IMR-90 (cell line): Measurements from ENCODE around the gene PPDPF. TPM values are rescaled to one million over a fixed set of nuclear protein-coding genes. Genes with fewer than 3 reads are reported as not detected.

Experiments used
- ATAC-seq: fragments of 200-7000 bp; cut with Tn5 transposase; 2 replicates; pipeline ENCODE4 v1.9.1; 2020; ENCODE audit warnings: low read depth, mild to moderate bottlenecking, moderate library complexity
- BruUV-seq: library from RNA; stranded (reverse); fragments of 400-500 nt; replicated peaks from 2 replicates; lab custom pipeline; 2021; lab: Mats Ljungman, UMichigan
- CTCF ChIA-PET: fragments of 300-600 bp; formaldehyde crosslinking; extraction: SDS; loops from one replicate; lab custom pipeline; 2021; ENCODE audit warnings: antibody characterized with exemption; lab: Yijun Ruan, JAX
- POLR2A ChIA-PET: fragments of 300-600 bp; sonication (Branson Sonifier 250); formaldehyde crosslinking; loops from one replicate; lab custom pipeline; 2022; ENCODE audit warnings: antibody characterized with exemption; ENCODE audit not compliant: unreplicated experiment; lab: Charles Lee
- DNase-seq: peaks from one replicate; pipeline ENCODE4 v3.0.0; 2013
- H2AFZ ChIP-seq: replicated peaks from 2 replicates; pipeline ENCODE3; 2013; ENCODE audit warnings: low read length, mild to moderate bottlenecking; ENCODE audit not compliant: poor library complexity
- H2AK5ac ChIP-seq: 2 replicates; pipeline ENCODE4 v1.6.1; 2013; ENCODE audit warnings: low read depth, low read length, inconsistent platforms
- H2AK9ac ChIP-seq: replicated peaks from 2 replicates; pipeline ENCODE3; 2013; ENCODE audit warnings: mild to moderate bottlenecking, low read depth, low read length, moderate library complexity; ENCODE audit not compliant: poor library complexity
- H2BK120ac ChIP-seq: 2 replicates; pipeline ENCODE4 v1.6.1; 2013; ENCODE audit warnings: low read depth, low read length, inconsistent platforms
- H2BK15ac ChIP-seq: 3 replicates; pipeline ENCODE4 v1.6.1; 2013; ENCODE audit warnings: low read depth, low read length, inconsistent platforms
- H2BK20ac ChIP-seq: 2 replicates; pipeline ENCODE4 v1.6.1; 2013; ENCODE audit warnings: low read depth, mild to moderate bottlenecking, inconsistent platforms, low read length, moderate library complexity
- H2BK5ac ChIP-seq: 2 replicates; pipeline ENCODE4 v1.6.1; 2013; ENCODE audit warnings: mild to moderate bottlenecking, low read depth, low read length, inconsistent platforms; ENCODE audit not compliant: poor library complexity, severe bottlenecking
- H3K14ac ChIP-seq: replicated peaks from 2 replicates; pipeline ENCODE4 v1.6.1; 2013; ENCODE audit warnings: low read depth, low read length, inconsistent platforms
- H3K18ac ChIP-seq: 2 replicates; pipeline ENCODE4 v1.6.1; 2013; ENCODE audit warnings: low read depth, low read length, control low read depth
- H3K23ac ChIP-seq: 2 replicates; pipeline ENCODE4 v1.6.1; 2013; ENCODE audit warnings: low read depth, low read length, inconsistent platforms
- H3K27ac ChIP-seq: 2 replicates; pipeline ENCODE4 v1.5.1; 2013; ENCODE audit warnings: mild to moderate bottlenecking, control low read depth, low read length; ENCODE audit not compliant: insufficient read depth
- H3K27me3 ChIP-seq: 2 replicates; pipeline ENCODE4 v1.6.1; 2013; ENCODE audit warnings: low read length; ENCODE audit not compliant: control insufficient read depth, insufficient read depth
- H3K36me3 ChIP-seq: 2 replicates; pipeline ENCODE4 v1.6.1; 2013; ENCODE audit warnings: low read length, mixed read lengths; ENCODE audit not compliant: control insufficient read depth, insufficient read depth
- H3K4ac ChIP-seq: 2 replicates; pipeline ENCODE4 v1.6.1; 2013; ENCODE audit warnings: low read depth, low read length, inconsistent platforms
- H3K4me1 ChIP-seq: 2 replicates; pipeline ENCODE4 v1.6.1; 2013; ENCODE audit warnings: low read length, mixed read lengths; ENCODE audit not compliant: control insufficient read depth, insufficient read depth
- H3K4me2 ChIP-seq: 2 replicates; pipeline ENCODE4 v1.6.1; 2013; ENCODE audit warnings: low read depth, mild to moderate bottlenecking, control low read depth, low read length, moderate library complexity
- H3K4me3 ChIP-seq: 2 replicates; pipeline ENCODE4 v1.5.1; 2013; ENCODE audit warnings: low read depth, mild to moderate bottlenecking, control low read depth, low read length, moderate library complexity; ENCODE audit not compliant: insufficient read depth
- H3K56ac ChIP-seq: 2 replicates; pipeline ENCODE4 v1.6.1; 2013; ENCODE audit warnings: low read length, inconsistent platforms; ENCODE audit not compliant: insufficient read depth; ENCODE audit errors: extremely low read depth
- H3K79me1 ChIP-seq, 2 experiments: 2 replicates each; pipeline ENCODE4 v1.6.1; 2013; ENCODE audit warnings: low read length in 2 of 2, inconsistent platforms in 1 of 2, low read depth in 1 of 2
- H3K9ac ChIP-seq: 2 replicates; pipeline ENCODE4 v1.6.1; 2013; ENCODE audit warnings: low read depth, low read length, control low read depth
- H3K9me1 ChIP-seq: 2 replicates; pipeline ENCODE4 v1.6.1; 2013; ENCODE audit warnings: low read length, inconsistent platforms; ENCODE audit not compliant: insufficient read depth
- H3K9me3 ChIP-seq: 2 replicates; pipeline ENCODE4 v1.6.1; 2013; ENCODE audit warnings: low read length; ENCODE audit not compliant: control insufficient read depth, insufficient read depth
- H4K20me1 ChIP-seq: 2 replicates; pipeline ENCODE4 v1.6.1; 2013; ENCODE audit warnings: low read length, inconsistent platforms; ENCODE audit not compliant: insufficient read depth
- H4K5ac ChIP-seq: 2 replicates; pipeline ENCODE4 v1.6.1; 2013; ENCODE audit warnings: mild to moderate bottlenecking, low read depth, low read length, control low read depth
- H4K8ac ChIP-seq, 2 experiments: 2 replicates each; pipeline ENCODE4 v1.6.1; 2013; ENCODE audit warnings: low read depth in 2 of 2, low read length in 2 of 2, control low read depth in 1 of 2, inconsistent platforms in 1 of 2
- H4K91ac ChIP-seq: 2 replicates; pipeline ENCODE4 v1.6.1; 2013; ENCODE audit warnings: low read depth, low read length, inconsistent platforms; ENCODE audit not compliant: insufficient read depth
- CEBPB ChIP-seq: IDR thresholded peaks from 2 replicates; pipeline ENCODE4 v1.6.1; 2012; ENCODE audit warnings: low read depth, low read length, improper control_type of control experiment
- NFE2L2 ChIP-seq: fragments of 150-350 bp; IDR thresholded peaks from 2 replicates; pipeline ENCODE4 v1.6.1; 2016; ENCODE audit warnings: low read depth, mild to moderate bottlenecking, low read length
- POLR2A ChIP-seq: IDR thresholded peaks from 2 replicates; pipeline ENCODE4 v1.6.1; 2012; ENCODE audit warnings: mild to moderate bottlenecking, low read depth, low read length
- RAD21 ChIP-seq: IDR thresholded peaks from 2 replicates; pipeline ENCODE4 v1.6.1; 2012; ENCODE audit warnings: low read length, improper control_type of control experiment
- RFX5 ChIP-seq: IDR thresholded peaks from 2 replicates; pipeline ENCODE4 v1.8.0; 2012; ENCODE audit warnings: low read depth, mild to moderate bottlenecking, low read length, moderate library complexity
- WGBS, 2 experiments: methylation state at CpG; one replicate each; pipeline versions ENCODE4 v1.1.5 to v1.1.7; 2013; ENCODE audit warnings: missing lambda C conversion rate in 2 of 2; ENCODE audit not compliant: insufficient read length in 1 of 2; ENCODE audit errors: extremely low coverage in 2 of 2; 5-methylcytosine and 5-hydroxymethylcytosine counted together
- dilution Hi-C: fragments of 300-500 bp; cut with HindIII; formaldehyde crosslinking; loops from one replicate; pipeline ENCODE4 v1.14.3; 2018; ENCODE audit warnings: low sequenced_read_pairs; ENCODE audit not compliant: unreplicated experiment
- in situ Hi-C: fragments of 300-500 bp; cut with MboI; formaldehyde crosslinking; loops from 3 replicates; pipeline ENCODE4 v1.14.3; 2019; ENCODE audit warnings: low sequenced_read_pairs, inconsistent platforms, mixed read lengths
- intact Hi-C: fragments of 100-400 bp; cut with micrococcal nuclease; formaldehyde crosslinking; loops from 2 replicates; pipeline ENCODE4 v1.10.0; 2022
- polyA plus RNA-seq, 3 experiments: library from polyadenylated mRNA; depleted of rRNA; stranded (reverse); fragments of >200 nt; gene quantifications; 2 replicates each; pipeline ENCODE4 v1.2.3, GENCODE V29; 2012; ENCODE audit warnings: low replicate concordance in 1 of 3
- total RNA-seq: library from RNA; depleted of rRNA; stranded (reverse); fragments of >200 nt; gene quantifications from 2 replicates; pipeline ENCODE4 v1.2.3, GENCODE V29; 2012
- TF ChIP-seq, protein P1 (sequence below): conservative IDR thresholded peaks from 2 replicates; pipeline ENCODE4 v1.5.1; 2012; ENCODE audit warnings: mild to moderate bottlenecking, low read depth, low read length, improper control_type of control experiment

The PPDPF gene
- total and polyA plus RNA-seq, 2 of the 4 experiments (the other 2 are of a cell fraction), result 12.9 to 171 TPM

- Histone ChIP-seq H3K36me3 (no peaks in the 10 kb centered on the region), H3K4me2 (no peak overlapping the region), H3K27me3 (peaks cover 29% of the 10 kb centered on the region), H3K27ac (no peak overlapping the region), H3K4me3 (no peak overlapping the region), H2AK9ac (no peak overlapping the region), H3K4me1 (peaks cover 5% of the 10 kb centered on the region; the same call in 1 of the 2 replicates), H3K18ac (no peak overlapping the region), H4K8ac (no peak overlapping the region), H3K23ac (no peak overlapping the region), H3K56ac (no peak overlapping the region), H4K91ac (no peak overlapping the region), H3K4ac (no peak overlapping the region), H2BK15ac (no peak overlapping the region), H3K14ac (no peak overlapping the region), H3K9me1 (no peaks in the 10 kb centered on the region), H2BK20ac (no peak overlapping the region), H2AFZ (peak overlapping the region; percentile 63), H3K9me3 (no peaks in the 10 kb centered on the region), H4K5ac (no peak overlapping the region), H4K20me1 (no peaks in the 10 kb centered on the region; the same call in 1 of the 2 replicates), H2AK5ac (no peak overlapping the region), H2BK120ac (no peak overlapping the region), H3K9ac (no peak overlapping the region), H3K79me1 (no peaks in the 10 kb centered on the region), H2BK5ac (no peak overlapping the region)
- intact Hi-C loops (no loop called here), in situ Hi-C loops (no loop called here), dilution Hi-C loops (no loop called here)
- no TSS peak for BruUV-seq
- ATAC-seq (no peak), DNase-seq (no peak)
- WGBS, 2 experiments, result 67% methylated on average over 2 of the region's 9 CpGs; no CpG with 5 or more reads in 1 of the 2 experiments
- no peak for TF ChIP-seq RFX5
- no peak for TF ChIP-seq POLR2A
- TF ChIP-seq, protein P1, sequence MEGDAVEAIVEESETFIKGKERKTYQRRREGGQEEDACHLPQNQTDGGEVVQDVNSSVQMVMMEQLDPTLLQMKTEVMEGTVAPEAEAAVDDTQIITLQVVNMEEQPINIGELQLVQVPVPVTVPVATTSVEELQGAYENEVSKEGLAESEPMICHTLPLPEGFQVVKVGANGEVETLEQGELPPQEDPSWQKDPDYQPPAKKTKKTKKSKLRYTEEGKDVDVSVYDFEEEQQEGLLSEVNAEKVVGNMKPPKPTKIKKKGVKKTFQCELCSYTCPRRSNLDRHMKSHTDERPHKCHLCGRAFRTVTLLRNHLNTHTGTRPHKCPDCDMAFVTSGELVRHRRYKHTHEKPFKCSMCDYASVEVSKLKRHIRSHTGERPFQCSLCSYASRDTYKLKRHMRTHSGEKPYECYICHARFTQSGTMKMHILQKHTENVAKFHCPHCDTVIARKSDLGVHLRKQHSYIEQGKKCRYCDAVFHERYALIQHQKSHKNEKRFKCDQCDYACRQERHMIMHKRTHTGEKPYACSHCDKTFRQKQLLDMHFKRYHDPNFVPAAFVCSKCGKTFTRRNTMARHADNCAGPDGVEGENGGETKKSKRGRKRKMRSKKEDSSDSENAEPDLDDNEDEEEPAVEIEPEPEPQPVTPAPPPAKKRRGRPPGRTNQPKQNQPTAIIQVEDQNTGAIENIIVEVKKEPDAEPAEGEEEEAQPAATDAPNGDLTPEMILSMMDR, result no peak
- no peak for TF ChIP-seq CEBPB
- TF ChIP-seq RAD21, result no peak
- TF ChIP-seq NFE2L2, result no peak
- ChIA-PET CTCF (no interaction called here), POLR2A (no interaction called here)
These were observed 30.5 kb downstream of the PPDPF start for GRCh38 chr20:63551068-63551467.
